Jurkat, Clone E6-1 (cell line): ENCODE data around the gene RBM23. TPM values are rescaled to one million over a fixed set of nuclear protein-coding genes. Genes with fewer than 3 reads are reported as not detected.
A peak's percentile ranks its signal among the peaks of the same experiment; 100 is the strongest.
"Not testable (repeated sequence)": the region's sequence is repeated elsewhere in the genome, so short reads cannot be mapped to it uniquely, and the experiment has no call there.

ENCODE experiments used
- DNase-seq: peaks from one replicate; pipeline ENCODE4 v3.0.0-alpha.2; 2011; ENCODE audit warnings: low read depth, low spot score
- H3K4me3 ChIP-seq: 2 replicates; pipeline ENCODE4 v1.5.1; 2011; ENCODE audit warnings: mild to moderate bottlenecking, low read length, control low read depth, moderate library complexity
- polyA plus RNA-seq: library from polyadenylated mRNA; unstranded; fragments of >200 nt; gene quantifications from one replicate; pipeline ENCODE4 v1.2.1, GENCODE V29; 2012; ENCODE audit warnings: missing spikeins; ENCODE audit not compliant: insufficient read length, insufficient read depth

The RBM23 gene
- 58.3 TPM for polyA plus RNA-seq

DNA sequence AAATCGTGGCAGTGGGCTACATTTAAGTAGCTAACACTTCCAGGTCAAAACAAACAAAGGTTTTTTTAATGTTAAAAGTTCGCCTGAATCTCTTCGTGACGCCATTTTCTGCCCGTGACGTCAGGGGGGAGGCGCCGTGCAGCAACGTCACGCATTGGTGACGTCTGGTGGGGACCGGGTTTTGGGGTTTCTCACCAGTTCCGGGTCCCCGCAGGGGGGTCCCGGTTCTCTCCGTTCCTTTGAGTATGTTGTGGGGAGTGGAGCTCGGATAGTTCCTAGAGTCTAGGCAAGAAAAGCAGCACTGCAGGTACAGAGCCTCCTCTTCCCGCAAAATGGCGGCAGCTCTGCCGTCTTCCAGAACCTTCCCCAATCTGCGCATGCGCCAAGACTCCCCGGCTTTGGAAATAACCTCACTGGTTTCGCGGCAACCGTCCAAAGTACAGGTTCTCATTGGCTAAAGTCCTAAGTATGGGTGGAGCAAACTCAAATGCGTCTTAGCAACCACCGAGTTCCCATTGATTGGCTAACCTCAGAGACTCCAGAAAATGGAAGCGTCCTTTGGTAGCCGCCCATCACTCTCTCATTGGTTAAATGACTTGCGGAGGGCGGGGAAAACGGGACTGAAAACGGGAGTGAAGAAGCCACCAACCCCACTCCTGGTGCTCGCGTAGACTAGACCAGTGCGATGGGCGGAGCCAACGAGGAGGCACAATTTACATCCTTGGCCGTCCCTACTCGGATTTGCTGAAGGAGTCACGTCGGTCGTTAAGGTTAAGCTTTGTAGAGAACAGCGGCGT lies at the start of gene RBM23:
TSS of gene RBM23 (minus strand) at position 346 of the 797 bp plus-strand sequence.
- peak within 1 kb of the TSS; percentile 99 for H3K4me3 ChIP-seq
- peak; percentile 100 for DNase-seq

DNA sequence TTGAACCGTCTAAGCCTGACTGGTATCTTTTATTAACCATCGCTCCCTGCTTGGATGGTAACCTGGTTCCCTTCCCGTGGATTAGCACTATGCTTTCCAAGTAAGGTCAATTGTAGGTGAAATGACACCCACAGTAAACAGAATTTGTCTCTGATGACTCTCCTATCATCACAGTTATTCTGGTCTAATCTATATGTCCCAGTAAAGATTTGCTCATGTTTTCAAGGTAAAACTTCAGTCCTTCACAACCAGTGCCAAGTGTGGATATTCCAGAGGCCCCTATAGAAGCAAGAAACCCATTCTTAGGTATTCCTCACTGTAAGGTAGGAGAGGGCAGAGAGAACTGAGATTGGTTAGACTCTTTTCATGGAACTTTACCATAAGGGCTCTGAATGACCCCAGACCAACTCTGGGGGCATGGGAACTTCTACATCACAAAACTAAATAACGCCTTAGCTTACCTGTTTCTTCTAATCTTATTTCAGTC lies 47.9 kb upstream of the RBM23 start:
- H3K4me3 ChIP-seq, result no peak overlapping the region
- DNase-seq, result no peak

DNA sequence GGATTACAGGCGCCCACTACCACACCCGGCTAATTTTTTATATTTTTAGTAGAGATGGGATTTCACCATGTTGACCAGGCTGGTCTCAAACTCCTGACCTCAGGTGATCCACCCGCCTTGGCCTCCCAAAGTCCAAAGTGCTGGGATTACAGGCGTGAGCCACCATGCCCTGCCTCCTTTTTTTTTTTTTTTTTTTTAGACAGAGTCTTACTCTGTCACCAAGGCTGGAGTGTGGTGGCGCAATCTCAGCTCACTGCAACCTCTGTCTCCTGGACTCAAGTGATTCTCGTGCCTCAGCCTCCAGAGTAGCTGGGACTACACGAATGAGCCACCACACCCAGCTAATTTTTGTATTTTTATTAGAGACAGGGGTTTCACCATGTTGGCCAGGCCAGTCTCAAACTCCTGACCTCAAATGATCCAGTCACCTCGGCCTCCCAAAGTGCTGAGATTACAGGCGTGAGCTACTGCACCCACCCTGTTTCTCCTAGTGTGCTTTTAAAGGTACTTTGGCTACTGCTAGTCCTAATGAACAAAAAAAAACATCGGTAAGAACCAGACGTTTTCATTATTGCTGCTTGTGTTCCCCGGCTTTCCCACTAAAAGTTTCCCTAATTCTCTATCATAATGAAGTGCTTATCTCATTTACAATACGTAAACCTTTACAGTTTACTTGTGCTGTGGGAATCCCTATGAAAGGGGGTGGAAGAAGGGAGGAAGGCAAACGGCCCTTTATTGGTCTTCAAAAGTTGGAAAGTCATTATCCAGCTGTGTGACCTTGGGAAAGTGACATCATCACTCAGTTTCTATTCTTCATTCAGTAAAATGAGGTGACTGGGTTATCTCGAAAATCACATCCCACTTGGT lies 47.2 kb upstream of the RBM23 start:
- H3K4me3 ChIP-seq, DNase-seq: not testable (repeated sequence)

DNA sequence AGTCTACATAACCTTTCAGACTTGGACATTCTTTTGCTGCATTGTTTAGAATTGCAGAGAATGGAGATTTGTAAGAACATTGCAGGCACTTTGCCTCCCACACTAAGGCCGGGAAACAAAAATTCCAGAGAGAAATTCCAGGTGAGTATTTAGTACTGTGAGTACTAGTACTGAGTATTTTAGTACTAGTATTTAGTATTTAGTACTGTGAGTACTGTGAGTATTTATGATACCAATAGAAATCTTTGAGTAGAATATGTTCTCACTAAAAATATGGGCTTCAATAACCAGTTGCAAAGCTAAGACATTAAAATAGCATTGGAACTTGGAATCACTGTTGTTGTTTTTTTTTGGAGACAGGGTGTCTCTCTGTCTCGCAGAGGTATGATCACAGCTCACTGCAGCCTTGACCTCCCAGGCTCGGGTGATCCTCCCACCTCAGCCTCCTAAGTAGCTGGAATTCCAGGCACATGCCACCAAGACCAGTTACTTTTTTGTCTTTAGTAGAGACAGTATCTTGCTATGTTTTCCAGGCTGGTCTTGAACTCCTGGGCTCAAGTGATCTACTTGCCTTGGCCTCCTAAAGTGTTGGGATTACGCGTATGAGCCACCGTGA lies 43.2 kb upstream of the RBM23 start:
- no peak for DNase-seq
- no peak overlapping the region for H3K4me3 ChIP-seq

DNA sequence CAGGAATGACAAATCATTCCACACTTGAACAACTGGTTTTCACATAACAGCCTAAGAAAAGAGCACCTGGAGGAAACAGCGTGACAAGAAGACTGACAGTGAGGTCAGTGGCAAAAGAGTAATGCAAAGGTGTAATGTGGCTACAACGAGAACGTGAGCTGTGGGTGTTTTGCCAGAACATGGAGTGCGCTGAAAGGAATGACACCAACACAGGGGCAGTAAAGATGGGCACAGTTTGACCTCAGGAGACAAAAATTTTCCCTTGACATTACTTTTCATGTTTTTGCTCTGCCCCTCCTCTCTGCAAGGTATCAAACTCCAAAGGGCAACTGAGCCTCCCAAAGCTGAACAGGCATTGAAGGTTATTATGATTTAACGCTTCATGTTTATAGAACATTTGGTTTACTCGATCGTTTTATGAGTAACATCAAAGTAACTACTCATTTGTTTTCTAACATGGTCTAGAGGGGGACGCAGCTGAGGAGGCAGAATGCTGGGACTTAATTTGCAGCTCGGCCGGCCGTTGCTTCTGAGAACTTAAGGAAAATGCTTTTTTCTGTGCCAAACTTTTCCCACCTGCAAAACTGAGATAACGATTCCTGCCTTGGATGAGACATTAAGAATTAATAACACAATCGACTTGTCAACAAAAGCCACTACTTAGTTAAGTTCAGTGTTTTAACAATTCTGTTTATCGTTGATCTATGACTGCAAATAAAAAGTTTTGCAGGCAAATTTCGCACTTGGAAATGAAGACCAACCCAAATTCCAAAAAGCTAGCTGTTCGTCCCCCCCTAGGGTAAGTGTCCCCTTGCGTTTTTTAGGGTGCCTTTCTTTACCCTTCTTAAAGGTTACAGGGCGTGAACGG lies 37.0 kb upstream of the RBM23 start:
- H3K4me3 ChIP-seq, result peak overlapping the region; percentile 71
- no peak for DNase-seq

DNA sequence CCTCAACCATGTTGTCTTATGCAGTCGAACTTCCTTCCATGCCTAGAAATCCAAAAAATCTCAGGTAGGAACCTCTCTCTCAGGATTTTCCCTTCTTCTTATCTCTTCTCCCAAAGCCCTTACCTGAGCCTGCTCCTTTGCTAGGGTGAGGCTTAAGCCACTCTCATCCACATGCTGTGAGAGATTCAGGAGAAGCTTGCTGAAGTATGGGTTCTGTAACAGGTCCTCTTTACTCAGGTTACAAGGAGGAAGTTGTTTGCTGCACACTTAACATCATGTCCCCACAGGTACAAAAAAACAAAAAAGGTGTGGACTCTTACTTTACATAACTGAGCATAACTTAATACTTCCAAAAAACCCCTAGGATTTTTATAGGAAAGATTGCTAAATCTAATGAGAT lies 33.5 kb upstream of the RBM23 start:
- H3K4me3 ChIP-seq, result no peak overlapping the region
- no peak for DNase-seq

- H3K4me3 ChIP-seq, DNase-seq: not testable (repeated sequence)
Observed at GRCh38 chr14:22951795-22952194, 32.8 kb upstream of the RBM23 start.

GRCh38 chr14:22945642-22946041 lies 26.7 kb upstream of the RBM23 start:
- H3K4me3 ChIP-seq, result no peak overlapping the region
- no peak for DNase-seq

GRCh38 chr14:22939684-22940083 lies 20.7 kb upstream of the RBM23 start:
- no peak for DNase-seq
- H3K4me3 ChIP-seq, result no peak overlapping the region

- no peak overlapping the region for H3K4me3 ChIP-seq
- DNase-seq, result no peak
Observed at GRCh38 chr14:22935156-22935555, 16.2 kb upstream of the RBM23 start.

DNA sequence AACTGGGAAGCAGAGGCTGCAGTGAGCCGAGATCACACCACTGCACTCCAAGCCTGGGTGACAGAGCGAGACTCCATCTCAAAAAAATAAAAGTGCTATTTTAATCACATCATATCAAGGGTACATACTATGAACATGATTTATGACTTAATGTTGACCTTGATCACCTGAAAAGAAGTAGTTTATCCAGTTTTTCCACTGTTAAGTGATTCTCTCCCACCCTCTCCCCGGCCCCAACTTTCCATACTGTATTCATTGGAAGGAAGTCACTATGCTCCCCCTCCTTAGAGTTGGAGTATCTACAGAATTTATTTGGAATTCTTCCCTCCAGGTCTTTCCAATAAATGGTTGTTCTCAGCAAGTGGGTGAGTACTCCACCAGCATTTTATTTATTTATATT lies 13.2 kb upstream of the RBM23 start:
- no peak overlapping the region for H3K4me3 ChIP-seq
- DNase-seq, result no peak

- no peak for DNase-seq
- H3K4me3 ChIP-seq, result peak overlapping the region; percentile 100
Observed at GRCh38 chr14:22929961-22930364, 11.0 kb upstream of the RBM23 start.

GRCh38 chr14:22929104-22929960 lies 10.4 kb upstream of the RBM23 start, which contains the start of gene PRMT5:
PRMT5 (minus strand) TSS chr14:22929376; CDS start chr14:22929361, 15 bp downstream.
- peak within 1 kb of the TSS; percentile 100 for H3K4me3 ChIP-seq
- DNase-seq, result peak; percentile 100

DNA sequence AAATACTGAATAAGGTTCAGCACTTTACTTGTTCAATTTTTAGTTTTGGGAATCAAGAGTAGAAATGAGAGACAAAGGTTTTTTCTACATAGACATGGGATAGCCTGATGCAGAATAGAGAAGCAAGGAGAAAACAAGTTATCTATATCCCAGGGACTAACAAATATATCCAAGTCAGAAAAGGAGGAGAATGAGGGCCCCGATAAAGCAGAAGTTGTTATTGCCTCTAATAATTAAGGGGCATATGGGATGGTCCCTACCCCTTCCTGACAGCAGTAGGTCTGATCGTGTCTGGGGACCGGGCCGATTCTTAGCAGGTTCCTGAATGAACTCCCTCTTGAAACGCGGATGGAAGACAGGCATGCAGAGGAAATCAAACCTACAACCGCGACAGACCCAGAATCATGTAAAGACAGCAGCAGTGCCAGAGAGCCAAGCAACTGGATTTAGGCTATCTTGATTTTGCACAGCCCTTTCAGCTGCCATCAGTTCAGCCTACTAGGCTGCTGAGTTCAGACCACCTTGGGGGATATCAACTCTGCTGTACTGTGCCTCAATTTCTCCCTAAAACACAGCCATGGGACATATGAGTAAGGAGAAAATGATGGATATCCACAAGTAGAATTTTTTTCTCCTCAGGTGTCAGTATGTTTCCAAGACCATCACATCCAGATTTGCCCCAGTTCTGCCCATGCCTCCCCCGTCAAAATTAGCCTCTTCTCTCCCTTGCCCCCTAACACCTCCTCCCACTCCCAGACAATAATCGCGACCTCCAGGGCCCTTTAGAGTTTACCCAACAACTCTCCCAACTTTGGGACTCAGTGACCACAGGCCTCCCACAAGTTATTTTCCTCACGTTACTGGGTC lies 9.5 kb upstream of the RBM23 start:
- peak overlapping the region; percentile 100 for H3K4me3 ChIP-seq
- DNase-seq, result no peak

DNA sequence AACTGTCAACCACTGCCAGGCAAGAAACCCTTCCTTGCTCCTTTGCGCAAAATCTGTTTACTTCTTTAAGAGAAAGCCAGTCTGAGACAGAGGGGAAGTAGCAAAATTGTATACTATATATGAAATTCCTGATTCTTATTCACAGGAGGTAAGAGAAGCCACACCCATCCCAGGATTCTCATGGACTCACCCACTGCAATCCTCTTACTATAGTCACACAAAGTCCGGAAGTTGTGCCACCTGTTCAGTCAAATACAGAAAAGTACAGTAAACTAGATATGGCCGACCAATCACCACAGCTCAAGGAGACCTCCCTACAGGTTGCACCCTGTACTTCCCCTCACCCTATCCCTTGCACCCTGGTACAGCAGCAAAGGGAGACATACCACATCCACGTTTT lies 7.4 kb upstream of the RBM23 start:
- H3K4me3 ChIP-seq, result no peak overlapping the region
- DNase-seq, result no peak

GRCh38 chr14:22925513-22925912 lies 6.6 kb upstream of the RBM23 start:
- no peak overlapping the region for H3K4me3 ChIP-seq
- no peak for DNase-seq

DNA sequence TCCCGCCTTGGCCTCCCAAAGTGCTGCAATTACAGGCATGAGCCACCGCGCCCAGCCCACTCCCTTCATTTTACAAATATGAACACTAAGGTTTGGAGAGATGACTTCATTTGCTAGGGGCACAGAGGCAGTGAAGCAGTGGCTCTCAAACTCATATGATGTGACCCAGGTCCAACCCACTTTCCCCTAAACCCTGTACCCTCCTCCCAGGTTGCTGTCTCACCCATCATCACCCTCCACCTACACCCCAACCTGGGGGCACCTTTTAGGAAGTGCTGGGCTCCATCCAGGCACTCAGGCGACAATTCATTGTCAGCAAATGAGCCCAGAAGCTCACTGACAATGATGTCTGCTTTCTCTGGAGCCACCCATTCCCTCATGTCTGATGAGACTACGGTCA lies 4.8 kb upstream of the RBM23 start:
- no peak for DNase-seq
- H3K4me3 ChIP-seq, result no peak overlapping the region
